RKO (cell line): ENCODE data around the gene ZNF579.
A peak's percentile ranks its signal among the peaks of the same experiment; 100 is the strongest.

Experiments used
- DNase-seq: peaks from one replicate; pipeline ENCODE4 v3.0.0-alpha.2; 2016; ENCODE audit warnings: low spot score

ZNF579 gene

DNA sequence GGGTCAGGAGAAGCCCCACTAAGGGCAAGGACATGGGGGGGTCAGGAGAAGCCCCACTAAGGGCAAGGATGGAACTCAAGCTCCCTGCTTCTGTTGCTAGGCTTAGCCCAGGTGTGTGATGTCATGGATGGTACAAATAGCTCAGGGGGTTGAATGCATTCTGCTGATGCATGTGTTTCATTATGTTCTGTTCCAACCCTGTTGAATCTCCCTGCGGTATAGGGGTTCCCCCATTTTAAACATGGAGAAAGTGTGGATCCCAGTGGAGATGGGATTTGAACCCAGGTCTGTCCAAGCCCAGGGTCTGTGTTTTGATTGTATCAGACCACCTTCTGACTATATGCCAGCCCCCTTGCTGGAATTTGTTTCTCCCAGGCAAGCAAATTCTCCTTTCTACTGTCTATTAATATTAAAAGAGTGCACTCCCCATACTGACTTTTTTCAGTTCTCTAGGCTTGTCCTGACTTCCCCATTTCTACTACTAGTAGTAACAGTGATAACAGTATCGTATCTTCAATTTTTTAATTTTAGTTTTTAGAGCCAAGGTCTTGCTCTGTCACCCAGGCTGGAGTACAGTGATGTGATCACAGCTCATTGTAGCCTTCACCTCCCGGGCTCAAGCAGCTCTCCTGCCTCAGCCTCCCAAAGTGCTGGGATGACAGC is 31.5 kb upstream of the ZNF579 start:
- DNase-seq = no peak

DNA sequence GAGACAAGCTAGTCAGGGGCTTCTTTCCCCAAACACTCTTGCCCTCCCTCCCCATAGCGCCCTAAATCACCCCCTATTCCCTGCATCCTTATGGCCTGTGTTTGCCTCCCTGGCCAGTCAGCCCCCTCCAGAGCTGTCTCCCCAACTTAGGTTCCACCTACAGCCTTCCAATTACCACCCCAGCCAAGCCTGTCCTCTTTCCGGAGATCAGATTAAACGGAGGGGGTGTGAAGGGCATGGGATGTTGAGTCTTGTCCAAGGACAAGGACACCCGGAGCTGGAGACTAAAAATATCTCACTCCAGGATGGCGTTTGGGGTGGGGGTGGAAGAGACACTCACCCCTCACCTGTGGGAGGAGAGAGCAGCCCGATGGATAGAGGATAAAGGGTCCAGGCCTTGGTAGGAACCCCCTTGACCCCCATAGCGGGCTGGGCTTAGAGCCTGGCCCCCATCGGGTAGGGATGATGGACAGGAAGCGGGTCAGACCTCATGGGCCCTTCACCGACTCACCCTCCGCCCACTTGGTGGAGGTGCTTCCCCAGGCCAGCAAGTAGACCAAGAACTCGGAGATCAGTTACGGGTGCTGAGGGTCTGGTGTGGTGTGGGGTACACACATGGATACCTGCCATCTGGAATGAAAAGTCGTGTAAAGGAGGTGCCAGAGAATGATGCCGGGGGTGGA is 30.8 kb upstream of the ZNF579 start:
- DNase-seq = no peak

DNA sequence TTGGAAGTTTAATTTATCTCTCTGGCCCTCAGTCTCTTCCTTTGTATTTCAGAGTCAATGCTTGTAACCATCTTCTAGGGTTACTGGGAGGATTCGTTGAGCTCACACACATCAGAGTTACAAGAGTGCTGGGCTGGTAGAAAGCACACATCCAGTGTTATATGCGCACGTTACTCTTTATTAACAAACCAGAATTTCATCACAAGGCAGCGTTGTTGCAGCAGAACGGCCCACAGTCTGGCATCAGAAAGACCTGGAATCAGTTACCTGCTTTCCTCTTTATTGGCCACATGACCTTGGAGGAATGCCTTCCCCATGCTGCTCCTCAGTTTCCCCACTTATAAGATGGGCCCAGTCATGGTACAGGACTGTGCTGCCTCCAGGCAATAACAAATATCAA is 28.7 kb upstream of the ZNF579 start:
- DNase-seq = no peak

DNA sequence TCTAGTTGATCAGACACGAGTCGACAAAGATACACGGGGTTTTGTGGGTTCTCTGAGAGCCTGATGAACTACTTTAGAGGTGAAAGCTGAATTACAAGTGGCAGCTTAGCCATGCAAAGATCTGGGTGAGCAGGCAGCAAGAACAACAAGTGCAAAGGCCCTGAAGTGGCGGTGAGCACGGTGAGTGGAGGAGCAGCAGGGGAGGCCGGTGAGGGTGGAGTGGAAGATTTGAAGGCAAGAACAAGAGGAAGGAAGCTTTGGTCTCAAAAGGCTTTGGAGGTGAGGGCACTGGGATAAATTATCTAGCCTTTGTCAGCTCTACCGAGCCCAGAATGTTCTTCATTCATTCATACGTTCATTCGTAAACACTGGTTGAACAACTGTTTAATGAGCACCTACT is 26.2 kb upstream of the ZNF579 start:
- DNase-seq = no peak

GRCh38 chr19:55606471-55606787 is 25.8 kb upstream of the ZNF579 start:
- no peak for DNase-seq

DNA sequence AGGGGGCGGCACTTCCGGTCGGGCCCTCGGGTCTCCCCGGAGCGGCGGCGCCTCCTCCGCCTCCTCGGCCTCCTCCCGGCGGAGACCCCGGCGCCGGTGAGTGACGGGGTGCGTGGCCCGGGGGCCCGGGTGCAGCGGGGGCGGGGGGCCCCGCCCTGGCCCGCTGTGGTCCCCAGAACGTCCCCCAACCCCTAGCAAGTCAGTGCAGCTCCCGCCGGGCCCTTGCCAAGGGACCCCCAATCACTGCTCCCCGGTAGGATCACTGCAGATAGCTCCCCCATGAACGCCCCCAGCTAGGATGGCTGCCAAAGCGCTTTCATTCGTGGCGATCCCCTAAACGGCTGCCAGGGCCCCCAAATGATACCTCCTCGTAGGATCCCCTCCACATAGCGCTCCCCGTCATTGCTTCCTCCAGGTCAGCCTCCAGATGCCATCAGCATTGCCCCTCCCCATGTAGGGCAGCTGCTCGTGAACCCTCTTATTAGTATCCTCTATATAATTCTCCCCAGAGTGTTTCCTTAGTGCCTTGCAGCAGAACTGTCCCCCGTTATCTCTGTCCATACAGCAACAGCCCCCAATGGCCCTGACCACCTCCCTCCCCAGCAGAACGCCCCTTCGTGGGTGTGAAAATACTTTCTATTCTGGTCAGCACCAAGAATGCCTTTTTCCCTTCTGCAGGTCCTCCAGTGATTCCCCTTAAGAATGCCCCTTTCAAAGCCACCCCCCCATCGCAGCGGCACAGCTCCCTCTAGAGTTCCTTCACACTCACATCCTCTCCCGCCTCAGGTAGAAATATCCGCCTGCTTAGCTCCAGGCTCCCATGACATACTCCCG is 25.2 kb upstream of the ZNF579 start, which contains the start of gene ZNF865:
ZNF865 (plus strand) TSS at position 11 of the 834 bp plus-strand sequence. CDS start 7,972 bp downstream, outside the sequence.
- peak; percentile 87 for DNase-seq

GRCh38 chr19:55605207-55605636 is 24.6 kb upstream of the ZNF579 start:
- DNase-seq = peak; percentile 98

DNA sequence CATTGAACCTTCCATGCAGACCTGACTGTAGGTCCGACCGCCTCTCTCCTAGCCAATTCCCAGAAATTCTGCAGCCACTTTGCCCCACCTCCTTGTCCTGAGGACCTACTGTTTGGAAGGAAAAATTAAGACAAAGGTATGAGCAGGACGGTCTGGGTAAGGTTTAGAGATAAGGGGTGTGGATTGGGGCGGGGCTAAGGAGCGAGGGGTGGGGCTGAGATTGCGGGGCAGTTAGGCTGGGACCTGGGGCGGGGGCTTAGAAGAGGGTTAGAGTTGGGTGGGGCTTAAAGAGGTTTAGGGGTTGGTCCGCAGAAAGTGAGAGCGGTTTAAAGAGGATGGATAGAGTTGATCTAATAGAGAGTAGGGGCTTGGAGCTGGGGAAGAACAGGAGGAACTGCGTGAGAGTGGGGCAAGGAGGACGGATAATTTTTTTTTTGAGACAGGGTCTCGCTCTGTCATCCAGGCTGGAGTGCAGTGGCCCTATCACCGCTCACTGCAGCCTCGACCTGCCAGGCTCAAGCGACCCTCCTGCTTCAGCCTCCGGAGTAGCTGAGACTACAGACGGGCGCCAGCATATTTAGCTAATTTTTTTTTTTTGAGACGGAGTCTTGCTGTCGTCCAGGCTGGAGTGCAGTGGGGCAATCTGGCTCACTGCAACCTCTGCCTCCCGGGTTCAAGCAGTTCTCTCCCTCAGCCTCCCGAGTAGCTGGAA is 23.1 kb upstream of the ZNF579 start:
- DNase-seq = no peak

DNA sequence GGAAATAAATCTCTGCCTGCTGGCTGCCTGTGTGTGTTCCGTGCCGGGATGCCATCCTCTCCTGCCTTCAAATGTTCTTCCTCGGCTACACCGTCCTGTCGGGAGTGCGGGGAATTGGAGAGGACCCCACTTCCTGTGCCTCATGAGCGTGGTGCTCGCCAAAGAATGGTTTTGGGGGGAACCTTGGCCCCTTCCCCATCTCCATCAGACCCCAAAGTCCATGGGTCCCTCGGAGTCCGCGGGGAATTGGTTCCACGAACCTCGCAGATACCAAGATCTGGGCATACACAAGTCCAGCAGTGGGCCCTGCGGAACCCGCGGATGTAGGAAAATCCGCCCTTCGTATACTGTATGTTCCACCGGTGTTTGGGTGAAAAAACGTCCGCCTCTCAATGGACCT is 22.5 kb upstream of the ZNF579 start:
- DNase-seq = no peak

- DNase-seq = no peak
Measured at GRCh38 chr19:55602104-55603001, 21.7 kb upstream of the ZNF579 start.

- DNase-seq = no peak
Measured at GRCh38 chr19:55601084-55601483, 20.4 kb upstream of the ZNF579 start.

- DNase-seq = no peak
Measured at GRCh38 chr19:55600662-55601028, 20.0 kb upstream of the ZNF579 start.

DNA sequence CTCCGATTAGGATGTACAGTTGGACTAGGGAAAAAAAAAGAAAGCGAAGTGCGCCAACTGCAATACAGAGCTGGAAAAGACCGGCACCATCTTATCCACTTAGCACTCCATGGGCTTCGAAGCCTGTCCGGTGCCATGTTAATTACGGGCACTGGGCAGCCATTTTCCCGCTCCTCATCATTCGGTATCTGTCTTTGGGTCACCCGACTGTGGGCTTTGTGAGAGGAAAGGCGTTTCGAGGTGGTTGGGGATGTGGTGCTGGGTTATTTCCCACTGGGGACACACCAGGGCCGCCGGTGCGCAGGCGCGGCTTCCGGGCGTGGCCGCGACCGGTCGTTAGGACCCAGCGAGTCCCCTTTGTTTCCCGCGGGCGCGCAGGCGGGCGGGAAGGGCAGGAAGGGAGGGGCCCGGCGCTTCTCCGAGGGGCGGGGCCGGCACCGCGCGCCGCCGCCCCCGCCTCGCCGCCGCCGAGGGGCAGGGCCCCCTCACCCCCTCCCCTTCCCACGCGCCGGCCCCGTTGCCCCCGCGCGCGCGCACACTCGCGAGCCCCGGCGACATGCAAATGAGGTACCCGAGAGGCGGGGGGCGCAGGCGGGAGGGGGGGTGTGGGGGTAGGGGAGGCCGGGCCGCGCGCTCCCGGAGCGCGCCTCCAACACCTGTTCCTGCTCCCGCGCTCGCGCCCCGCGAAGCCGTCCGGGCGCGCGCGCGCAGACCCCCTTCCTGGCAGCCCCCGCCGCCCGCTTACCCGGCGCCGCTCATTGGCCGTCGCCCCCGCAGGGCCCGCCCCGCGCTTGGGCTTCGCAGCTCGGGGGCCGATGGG is 19.4 kb upstream of the ZNF579 start, which contains the start of gene ZNF524:
ZNF524 (plus strand) TSS at position 447 of the 820 bp plus-strand sequence. CDS start 1,825 bp downstream, outside the sequence.
- peak; percentile 85 for DNase-seq

GRCh38 chr19:55599468-55599841 is 18.8 kb upstream of the ZNF579 start, which contains the start of gene FIZ1:
TSS of gene FIZ1 (minus strand) at chr19:55599517. CDS start at chr19:55597865, 1,652 bp downstream.
- DNase-seq = peak; percentile 95

DNA sequence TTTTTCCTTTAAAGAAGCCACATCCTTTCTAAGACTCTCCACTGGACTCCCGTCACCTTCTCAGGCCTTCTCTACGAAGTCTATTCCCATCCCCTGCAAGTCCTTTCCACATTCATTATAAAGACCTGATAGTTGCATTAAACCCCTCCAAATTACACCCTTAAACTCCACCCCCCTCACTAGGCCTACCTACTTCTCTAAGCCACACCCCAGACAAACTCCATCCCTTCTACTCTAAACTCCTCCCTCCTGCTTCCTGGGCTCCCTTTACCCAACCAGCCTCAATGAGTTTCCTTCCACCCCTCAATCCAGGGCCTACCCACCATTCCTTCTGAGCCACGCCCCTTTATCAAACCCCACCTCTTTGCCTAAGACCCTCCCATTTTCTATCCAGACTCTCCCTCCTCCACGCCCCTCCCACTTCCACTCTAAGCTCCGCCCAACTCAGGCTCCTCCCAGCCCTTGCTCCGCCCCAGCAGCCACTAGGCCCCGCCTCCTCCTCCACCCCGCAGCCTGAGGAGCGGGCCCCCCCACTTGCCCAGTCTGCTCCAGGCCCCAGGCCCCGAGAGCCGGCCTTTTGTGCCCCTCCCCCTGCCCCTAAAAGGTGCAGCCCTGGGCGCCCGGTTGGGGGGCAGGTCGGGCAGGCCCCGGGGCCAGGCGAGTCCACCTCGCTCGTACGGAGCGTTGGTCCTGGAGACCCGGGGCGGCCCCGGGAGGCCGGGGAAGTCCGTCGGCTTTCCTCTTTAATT is 18.2 kb upstream of the ZNF579 start:
- peak; percentile 89 for DNase-seq

DNA sequence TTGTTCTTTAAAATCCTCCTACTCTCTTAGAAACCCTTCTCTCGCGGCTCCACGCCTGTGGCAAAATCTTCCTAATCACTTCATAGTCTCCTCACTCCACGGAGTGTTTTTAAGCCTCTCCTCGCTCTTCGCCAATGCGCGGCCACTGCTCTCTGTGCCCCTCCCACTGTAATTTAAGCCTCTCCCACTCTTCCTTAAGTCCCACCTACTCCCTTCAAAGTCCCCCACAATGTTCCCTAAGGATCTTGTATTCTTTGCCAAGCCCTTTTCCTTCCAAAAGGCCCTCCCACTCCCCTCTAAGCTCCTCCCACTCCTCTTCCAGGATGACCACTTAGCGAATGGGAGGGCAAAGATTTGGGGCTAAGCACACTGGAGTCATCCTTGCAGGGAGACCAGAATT is 17.4 kb upstream of the ZNF579 start:
- DNase-seq = no peak

GRCh38 chr19:55597501-55597921 is 16.9 kb upstream of the ZNF579 start:
- no peak for DNase-seq

- DNase-seq = no peak
Measured at GRCh38 chr19:55596304-55596703, 15.7 kb upstream of the ZNF579 start.

GRCh38 chr19:55594996-55595545 is 14.4 kb upstream of the ZNF579 start:
- DNase-seq = no peak
